Islet of Langerhans (tissue), 1 donor: Measurements from ENCODE around the gene THRA.

Experiments used
- FAIRE-seq: peaks from one replicate; lab custom pipeline; 2011; peaks lifted over from hg19 to GRCh38; lab: Jason Lieb, UNC

The THRA gene

DNA sequence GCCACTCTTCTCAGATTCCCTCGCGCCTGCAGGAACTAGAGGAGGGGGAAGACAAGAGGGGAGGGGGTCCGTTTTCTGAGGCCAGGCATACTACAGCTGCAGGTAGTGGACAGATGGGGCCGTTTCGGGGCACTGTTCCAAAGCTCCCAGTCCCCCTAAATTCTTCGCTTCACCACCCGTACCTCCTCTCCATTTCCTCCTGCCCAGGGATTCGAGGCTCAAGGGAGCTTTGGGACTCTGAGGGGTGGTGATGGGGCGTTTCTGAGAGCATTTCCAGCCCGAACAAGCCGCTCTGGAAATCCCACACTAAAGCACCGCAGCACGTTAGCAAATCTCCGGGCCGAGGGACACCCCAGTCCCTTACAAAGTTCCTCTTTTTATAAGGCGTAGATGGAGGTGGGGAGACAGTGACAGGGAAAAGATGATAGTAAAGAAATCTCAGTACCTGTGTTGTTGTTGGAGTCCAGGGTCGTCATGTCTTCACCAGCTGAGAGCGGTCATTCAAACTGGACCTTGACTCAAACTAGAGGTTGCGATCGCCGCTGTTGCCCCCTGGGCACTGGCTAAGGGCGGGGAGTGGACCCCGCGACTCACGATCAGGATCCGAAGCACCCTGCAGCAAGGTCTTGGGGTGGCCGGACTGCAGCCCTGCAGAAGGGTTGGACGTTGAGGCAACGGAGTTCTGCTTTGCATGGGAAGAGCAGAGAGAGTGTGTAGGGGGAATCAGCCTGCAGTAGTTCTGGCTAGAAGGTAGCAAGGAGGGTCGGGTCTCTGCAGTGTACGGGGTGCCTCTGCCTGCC lies 37.1 kb downstream of the THRA start:
- FAIRE-seq, result no peak

DNA sequence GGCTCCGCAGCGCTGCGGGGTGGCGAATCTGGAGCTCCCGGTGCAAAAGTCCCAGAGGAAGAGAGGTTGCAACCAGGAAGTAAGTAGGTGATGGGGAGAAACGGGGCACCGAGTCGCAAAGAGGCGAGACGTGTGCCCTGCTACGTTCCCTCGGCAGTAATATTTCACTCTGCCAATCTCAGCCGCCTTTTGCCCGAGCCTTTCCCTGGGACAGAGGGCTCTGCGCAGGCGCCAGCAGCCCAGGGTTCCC lies 37.6 kb downstream of the THRA start, which contains the start of gene NR1D1:
NR1D1 (minus strand) TSS at position 171 of the 250 bp plus-strand sequence. CDS start 495 bp downstream, outside the sequence.
- no peak for FAIRE-seq

DNA sequence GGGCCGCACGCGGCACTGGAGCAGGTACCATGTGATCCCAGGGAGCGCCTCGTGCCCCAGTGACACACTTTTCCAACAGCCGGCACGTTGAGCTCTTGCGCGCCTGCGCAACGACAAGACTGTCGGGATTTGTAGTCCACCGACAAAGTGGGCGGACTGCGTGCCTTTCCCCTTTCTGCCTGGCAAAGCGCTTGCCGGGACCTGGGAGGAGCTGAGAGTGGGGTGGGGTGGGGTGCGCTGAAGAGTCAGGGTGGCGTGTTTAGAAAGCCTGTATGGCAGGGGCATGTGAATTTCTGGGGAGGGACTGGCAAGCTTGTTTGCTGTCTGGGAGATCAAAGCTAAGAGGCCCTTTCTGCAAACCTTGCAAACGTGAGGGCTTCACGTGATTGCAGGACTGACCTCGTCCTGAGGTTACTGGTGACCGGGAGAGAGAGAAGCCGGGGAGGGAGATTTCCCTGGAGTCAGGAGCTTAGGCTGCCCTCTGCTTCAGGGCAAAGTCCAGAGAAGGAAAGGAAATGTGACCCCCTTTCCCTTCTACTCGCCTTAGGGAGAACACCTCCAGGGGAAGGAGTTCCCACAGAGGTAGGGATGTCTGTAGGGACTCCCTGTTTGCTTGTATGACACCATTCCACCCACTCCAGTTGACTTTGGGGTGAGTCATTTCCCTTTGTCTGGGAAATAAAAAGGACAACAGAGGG lies 38.1 kb downstream of the THRA start:
- FAIRE-seq, result peak; percentile 62

DNA sequence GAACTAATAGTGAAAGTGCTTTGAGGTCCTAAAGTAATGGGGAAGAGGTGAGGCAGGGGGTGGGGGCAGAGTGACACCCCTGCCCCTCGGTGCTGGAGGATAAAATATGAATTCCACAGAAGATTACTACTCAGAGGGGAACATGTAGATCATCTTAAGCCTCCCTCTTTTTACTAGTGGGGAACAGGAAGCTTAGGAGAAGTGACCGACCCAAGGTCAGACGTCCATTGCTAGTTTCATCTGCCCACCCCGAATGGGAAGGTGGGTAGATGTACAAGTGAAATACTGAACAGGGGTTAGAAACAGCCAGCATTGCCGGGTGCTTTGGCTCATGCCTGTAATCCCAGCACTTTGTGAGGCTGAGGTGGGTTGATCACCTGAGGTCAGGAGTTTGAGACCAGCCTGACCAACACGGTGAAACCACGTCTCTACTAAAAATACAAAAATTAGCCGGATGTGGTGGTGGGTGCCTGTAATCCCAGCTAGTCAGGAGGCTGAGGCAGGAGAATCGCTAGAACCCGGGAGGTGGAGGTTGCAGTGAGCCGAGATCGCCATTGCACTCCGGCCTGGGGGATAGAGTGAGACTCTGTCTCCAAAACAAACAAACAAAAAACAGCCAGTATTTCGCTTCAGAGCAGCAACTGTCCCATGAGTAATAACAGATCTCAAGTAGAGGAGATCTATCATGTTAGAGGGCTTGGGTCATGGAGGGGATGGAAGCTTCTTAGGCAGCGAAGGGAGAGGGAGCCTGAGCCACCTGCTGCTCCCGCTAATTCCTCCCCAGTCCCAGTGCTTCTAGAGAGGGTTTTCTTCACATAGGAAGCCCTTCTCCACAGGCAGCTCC lies 38.8 kb downstream of the THRA start:
- FAIRE-seq, result no peak

DNA sequence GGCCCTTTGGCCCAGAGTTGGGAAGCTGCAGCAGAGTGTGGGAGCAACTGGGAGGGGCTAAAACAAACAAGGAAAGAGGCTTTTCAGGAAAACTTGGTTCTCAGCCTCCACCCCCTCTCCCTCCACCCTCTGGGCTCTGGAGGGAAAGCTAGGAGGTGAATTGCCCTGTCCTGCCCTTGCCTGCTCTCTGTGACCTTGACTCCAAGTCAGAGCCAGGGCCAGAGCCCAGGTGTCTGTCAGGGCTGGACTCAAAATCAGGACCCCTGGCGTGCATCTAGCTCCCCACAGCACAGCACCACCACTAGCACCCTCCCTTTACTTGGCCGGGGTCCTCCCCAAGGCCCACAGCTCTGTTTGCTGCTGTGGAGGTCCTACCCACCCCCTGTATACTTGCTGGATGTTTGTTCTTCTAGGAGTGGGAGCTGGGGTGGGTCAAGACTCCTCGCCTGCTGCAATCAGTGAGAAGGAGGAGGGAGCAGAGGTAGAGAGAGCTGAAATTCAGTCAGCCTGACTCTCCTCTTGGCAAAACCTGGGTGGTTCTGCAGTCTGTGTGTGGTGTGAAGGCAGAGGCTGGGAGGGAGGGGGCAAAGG lies 40.4 kb downstream of the THRA start:
- FAIRE-seq, result no peak

DNA sequence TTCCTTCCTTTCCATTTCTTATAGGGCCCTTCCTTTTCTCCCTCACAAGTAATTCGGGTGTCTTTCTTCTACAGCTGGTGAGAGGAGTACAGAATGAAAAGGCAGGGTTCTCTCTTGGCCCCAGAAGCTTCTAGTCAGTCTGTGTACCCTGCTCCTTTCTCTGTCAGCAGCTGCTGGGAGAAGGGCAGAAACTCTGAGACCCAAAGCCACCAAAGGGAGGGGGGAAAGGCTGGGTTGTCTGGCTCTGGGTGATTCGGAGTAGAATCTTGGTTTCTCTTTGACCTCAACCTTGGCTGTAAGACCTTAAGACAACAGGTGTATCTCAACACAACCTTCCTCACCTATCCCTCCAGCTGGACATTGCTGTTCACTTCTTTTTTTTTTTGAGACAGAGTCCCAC lies 40.9 kb downstream of the THRA start:
- FAIRE-seq, result no peak

DNA sequence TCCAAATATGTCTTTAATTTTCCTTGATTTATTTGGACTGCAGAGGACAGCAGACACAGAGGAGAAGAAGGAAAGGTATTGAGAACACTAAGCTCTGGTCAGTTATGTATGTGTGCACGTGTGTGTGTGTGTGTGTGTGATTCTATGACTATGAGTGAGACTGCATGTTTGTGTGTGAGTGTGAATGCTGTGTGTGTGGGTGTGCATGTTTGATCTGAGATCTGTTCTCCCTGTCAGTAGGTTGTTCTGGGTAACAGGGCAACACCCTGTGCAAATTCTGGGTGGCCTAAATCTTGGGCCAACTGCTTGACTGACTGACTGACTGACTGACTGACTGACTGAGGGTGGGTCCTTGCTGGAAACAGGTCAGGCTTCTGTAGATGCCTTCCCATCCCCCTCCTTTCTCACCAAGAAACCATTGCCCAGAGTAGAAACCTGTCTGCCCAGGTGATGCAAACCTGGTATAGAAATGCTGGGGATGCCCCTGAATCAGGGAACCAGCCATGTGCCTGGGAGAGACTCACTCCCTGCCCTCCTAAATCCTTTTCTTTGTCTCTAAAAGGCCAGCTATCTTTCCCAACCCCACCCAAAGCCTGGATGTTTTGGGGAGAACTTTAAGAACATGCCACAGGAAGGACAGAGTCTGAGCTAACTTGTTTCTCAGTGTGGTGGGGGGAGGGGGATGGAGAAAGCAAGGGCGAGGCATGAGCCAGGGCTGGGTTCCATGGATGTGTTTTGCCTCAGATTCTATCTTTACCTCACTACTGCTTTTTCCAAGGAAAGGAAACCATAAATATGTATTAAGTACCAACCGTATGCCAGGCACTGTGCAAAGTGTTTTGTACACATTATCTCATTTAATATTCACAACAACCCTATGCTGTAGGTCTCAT lies 42.1 kb downstream of the THRA start:
- no peak for FAIRE-seq

DNA sequence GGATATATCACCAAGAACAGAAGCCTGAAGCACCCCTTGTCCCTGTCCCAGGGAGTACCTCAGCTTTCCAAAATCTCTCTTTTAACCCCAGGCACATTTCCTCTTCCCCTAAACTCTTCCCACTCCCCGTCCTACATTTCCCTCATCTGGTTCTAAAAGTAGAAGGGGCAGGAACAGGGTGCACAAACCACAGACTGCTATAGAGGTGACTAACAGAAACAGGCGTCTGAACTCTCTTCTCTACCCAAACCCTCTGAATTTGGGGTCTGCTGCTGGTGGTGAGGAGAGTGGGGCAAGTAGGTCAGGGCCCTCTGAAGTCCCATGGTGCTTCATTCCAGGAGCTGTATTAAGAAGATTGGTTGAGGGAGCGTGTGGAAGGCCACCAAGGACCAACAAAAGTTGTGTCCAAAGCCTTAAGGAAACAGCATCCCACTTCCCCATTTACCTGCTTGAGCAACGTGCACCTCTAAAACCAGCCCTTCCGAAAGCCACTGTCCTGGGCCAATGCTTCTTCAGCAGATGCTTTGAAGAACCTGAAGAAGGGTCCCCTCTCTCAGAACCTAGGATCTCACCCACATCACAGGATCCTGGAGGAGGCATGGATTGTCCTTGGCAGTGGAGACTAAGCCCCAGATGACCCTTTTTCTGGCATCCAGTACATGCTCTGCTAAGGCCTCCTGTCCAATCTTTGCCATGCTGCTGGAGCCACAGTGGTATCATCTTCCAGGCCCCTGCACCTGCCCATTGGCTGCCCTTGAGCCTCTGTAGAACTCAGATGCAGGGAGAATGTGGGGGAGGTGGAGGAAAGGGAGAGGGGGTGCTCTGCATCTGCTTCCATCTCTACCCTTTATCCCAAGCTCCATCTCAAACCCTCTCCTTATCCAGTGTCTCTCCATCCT lies 43.3 kb downstream of the THRA start:
- FAIRE-seq, result no peak

DNA sequence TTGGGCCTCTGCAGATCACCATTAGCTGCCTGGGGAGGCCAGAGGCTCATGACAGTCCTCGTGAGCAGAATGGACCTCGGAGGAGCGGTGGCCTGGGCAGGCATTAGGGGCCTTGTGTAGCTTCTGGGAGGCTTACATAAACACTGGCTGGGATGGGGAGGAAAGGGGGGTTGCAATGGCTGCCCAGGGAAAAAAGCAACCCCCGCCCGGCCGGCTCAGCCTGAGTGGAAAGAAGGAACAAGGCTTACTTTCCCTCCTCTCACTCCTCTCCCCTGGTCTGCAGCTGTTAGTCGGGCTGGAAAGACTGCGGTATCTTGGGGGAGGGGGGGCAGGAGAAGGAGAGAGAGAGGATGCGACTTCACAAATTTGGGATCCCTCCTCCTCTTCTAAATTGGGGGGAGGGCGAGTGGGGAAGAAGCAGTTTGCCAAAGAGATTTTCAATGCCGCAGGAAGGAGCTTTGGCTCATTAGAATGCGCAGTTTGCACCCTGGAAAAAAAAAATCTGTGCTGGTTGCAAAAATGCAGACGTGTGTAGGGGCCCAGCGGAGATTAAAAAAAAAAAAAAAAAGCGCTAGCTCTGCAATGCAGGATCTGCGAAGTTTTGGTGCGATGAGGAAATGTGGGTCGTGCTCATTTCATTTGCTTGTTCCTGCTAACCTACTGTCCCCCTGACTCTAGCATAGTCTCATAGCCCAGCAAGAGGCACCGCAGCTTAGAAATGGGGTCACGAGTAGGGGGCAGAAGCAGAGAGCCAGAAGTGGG lies 44.2 kb downstream of the THRA start:
- FAIRE-seq, result no peak

DNA sequence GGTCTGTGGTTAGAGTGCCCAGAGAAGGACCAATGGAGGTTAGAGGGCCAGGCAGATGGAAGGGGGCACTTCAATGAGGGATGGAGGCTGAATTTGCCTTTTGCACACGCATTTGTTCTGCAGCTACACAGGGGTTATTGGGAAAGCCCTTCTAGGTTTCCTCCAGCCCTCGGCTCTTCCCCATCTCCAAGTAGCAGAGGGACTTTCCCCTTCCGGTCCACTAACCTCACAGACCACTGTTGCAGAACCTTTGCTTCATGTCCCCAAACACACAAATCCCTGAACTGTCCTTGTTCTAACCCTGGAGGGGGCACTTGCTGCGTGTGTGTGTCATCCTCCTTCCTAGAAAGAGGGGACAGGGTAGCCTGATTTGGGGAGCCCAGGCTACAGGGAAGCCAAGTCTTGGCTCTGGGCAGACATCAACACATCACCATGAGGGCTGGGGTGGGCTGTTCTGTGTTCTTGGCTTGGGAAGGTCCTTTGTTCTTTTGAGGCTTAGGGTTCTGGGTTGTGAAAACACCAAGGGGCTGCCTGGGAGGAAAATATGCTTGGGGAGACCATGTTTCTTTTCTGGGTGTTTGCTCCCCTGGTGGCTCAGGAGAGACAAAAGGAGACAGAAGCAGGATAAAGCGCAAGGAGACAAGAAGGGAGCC lies 44.9 kb downstream of the THRA start:
- FAIRE-seq, result no peak

DNA sequence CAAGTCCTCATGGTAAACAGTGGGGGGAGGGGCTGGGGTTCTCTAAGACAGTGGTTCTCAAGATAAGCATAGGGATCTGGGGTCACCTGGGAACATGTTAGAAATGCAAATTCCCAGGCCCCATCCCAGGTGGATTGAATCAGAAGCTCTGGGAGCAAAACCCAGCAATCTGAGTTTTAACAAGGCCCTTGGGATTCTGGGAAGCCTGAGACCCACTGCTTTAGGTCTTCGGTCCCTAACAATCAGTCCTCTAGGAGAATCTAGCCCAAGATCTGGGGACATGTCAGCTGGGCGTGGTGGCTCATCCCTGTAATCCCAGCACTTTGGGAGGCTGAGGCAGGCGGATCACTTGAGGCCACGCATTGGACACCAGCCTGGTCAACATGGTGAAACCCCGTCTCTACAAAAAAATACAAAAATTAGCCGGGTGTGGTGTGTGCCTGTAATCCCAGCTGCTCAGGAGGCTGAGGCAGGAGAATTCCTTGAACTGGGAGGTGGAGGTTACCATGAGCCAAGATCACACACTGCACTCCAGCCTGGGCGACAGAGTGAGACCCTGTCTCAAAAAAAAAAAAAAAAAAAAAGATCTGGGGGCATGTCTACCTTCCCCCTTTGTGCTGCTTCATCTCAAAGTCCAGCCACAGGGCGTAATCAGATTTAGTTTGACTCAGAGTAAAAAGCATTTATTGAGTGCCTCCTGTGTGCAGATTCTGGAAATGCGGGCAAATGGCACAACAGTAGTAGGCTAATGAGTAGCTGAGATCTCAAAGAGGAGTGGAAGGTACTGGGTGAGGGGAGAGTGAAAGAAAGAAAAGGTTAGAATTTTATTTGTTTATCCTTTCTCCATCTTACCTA lies 46.4 kb downstream of the THRA start:
- no peak for FAIRE-seq

DNA sequence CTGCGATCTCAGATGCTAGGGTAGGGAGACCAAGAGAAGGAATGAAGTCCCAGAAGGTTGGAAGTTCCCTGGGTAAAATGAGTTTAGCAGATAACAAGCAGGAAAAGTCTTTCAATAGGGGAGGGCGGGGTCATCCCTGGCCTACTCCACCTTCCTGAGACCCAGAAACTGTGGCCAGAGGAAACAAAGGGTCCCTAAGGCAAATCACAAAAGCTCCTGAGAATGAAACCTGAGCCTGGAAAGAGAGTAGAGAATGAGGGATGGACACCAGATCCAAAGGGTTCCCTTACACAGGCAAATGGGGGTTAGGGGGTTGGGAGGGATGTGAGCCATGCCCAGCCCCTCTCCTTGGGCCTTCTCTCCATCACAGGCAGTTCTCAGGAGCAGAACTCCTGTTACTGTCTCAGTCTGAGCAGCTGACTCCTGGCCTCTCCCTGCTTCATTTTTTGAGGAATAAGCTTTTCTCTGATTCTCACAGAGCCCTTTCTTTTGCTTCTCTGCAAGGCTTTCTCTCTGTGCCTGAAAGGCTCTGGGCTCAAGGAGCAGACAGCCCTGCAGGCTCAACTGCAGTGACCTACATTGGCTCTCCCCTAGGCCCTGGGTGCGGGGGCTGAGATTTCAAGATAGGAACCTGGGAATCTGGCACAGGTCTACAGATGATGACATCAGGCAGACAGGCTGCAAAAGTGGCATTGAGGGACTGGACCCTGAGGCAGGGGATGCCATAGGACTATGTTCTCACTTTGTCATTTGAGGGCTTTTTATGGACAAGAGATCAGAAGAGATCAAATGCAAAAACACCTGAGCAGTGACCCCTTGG lies 47.5 kb downstream of the THRA start:
- no peak for FAIRE-seq

DNA sequence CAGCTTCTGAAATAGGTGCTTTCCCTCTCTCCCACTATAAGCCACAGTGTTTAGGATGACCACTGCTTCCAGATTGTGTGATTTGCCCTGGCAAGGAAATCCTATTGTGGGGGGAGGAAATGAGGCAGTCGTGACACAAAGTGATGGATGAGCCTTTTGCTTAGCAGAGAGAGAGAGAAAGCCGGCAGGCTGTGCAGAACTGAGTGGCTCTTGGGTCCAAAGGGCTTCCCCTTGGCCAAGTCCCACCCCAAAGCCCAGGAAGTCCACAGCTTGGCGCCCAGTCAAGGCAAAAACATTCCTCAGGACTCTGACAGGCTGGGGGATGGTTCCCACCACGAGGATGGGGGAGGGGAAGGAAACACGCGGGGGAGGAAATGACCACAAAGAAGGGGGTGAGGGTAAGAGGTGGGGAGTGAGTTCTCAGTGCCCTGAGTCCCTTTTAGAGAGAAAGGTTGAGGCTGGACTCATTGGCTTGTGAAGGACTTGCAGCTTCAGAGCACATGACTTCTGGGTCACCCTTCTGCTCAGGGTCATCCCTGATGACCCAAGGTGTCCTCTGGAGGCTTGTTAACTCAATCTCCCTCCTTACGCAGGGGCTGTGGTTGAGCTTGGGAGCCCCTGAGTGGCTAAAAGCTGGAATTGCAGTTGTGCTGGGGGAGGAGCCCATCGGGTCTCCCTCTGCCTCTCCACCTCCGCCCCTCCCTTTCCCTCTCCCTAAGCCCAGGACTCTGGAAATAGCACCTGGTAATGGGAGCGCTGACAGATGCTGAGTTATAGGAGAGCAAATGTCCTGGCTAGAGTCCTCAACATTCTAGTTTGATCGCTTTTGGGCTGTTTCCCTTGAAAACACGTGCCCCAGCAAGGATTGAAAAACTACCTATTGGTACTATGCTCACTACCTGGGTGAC lies 48.7 kb downstream of the THRA start:
- FAIRE-seq, result no peak

DNA sequence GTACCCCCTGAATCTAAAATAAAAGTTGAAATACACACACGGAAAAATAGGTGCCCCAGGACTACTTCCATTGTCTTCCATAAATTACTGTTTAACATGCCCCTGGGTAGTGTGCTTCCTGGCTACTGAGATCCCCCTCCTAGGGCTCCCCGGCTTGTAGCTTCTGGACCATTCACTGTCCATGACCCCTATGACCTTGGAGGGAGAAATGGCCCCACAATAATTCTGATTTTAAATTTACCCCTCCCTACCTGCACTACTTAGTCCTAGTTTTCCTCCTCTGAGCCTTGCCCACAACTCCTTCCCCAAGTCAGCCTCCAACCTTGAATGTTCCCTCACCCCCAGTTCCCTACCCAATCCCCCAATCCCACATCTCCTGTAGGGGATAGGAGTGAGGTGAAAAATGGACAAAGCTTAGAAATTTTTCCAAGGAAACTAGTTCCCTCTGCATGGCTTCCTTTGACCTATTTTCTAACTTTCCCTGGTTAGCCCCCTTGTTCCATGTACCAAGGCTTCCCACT lies 49.5 kb downstream of the THRA start:
- no peak for FAIRE-seq

DNA sequence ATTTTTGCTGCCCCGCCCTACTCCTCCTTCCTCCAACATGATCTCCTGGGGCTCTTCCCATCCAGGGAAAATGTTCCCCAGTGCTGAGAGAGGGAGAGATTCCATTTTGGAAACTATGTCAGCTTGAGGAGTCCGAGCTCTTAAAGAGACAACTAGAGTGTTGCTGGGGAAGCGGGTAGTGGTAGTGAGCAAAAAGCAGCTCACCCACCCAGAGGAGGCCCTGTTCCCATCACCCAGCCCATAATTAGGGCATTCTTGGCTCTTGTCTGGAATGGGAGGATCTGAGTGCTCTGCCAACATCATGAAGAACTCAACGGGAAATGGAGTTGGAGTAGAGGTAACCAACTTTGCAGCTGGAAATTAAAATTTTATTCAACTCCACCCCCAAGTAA lies 49.9 kb downstream of the THRA start:
- FAIRE-seq, result no peak
